ENCODE measurements around the gene PLD1.

The PLD1 gene

GRCh38 chr3:171561596-171562323 is 248.5 kb downstream of the PLD1 start:
- Mint-ChIP-seq H3K36me3 (no peaks in the 10 kb centered on the region), H3K4me1 (ENCODE audit: low read depth) (peaks cover 13% of the 10 kb centered on the region), H3K27ac (peak overlapping the region; percentile 81)

GRCh38 chr3:171559586-171559985 is 250.7 kb downstream of the PLD1 start:
- Mint-ChIP-seq H3K27me3 (no peaks in the 10 kb centered on the region), H3K4me3 (no peak overlapping the region), H3K36me3 (no peaks in the 10 kb centered on the region), H3K9me3 (ENCODE audit: low read depth) (no peaks in the 10 kb centered on the region), H3K27ac (no peak overlapping the region), H3K4me1 (ENCODE audit: low read depth) (peaks cover 14% of the 10 kb centered on the region)

More at GRCh38 chr3:171561596-171562323, 248.5 kb downstream of the PLD1 start:
- peak overlapping the region; percentile 27 for H3K4me3 Mint-ChIP-seq
- H3K27me3 Mint-ChIP-seq, result no peaks in the 10 kb centered on the region
- no peaks in the 10 kb centered on the region for H3K9me3 Mint-ChIP-seq (ENCODE audit: low read depth)

GRCh38 chr3:171558188-171558696 is 252.0 kb downstream of the PLD1 start:
- Mint-ChIP-seq H3K4me1 (ENCODE audit: low read depth) (peaks cover 14% of the 10 kb centered on the region), H3K27ac (no peak overlapping the region), H3K36me3 (no peaks in the 10 kb centered on the region), H3K27me3 (no peaks in the 10 kb centered on the region), H3K4me3 (no peak overlapping the region), H3K9me3 (ENCODE audit: low read depth) (no peaks in the 10 kb centered on the region)

- Mint-ChIP-seq H3K27ac (no peak overlapping the region), H3K4me1 (ENCODE audit: low read depth) (peaks cover 14% of the 10 kb centered on the region), H3K36me3 (no peaks in the 10 kb centered on the region), H3K9me3 (ENCODE audit: low read depth) (no peaks in the 10 kb centered on the region), H3K4me3 (no peak overlapping the region), H3K27me3 (no peaks in the 10 kb centered on the region)
Measured at GRCh38 chr3:171557173-171557572, 253.1 kb downstream of the PLD1 start.

GRCh38 chr3:171556574-171557145 is 253.6 kb downstream of the PLD1 start:
- Mint-ChIP-seq H3K27me3 (no peaks in the 10 kb centered on the region), H3K9me3 (ENCODE audit: low read depth) (no peaks in the 10 kb centered on the region), H3K4me1 (ENCODE audit: low read depth) (peaks cover 9% of the 10 kb centered on the region), H3K36me3 (no peaks in the 10 kb centered on the region), H3K4me3 (no peak overlapping the region), H3K27ac (no peak overlapping the region)

- no peaks in the 10 kb centered on the region for H3K27me3 Mint-ChIP-seq
- no peak overlapping the region for H3K27ac Mint-ChIP-seq
- no peaks in the 10 kb centered on the region for H3K36me3 Mint-ChIP-seq
- H3K4me3 Mint-ChIP-seq, result no peak overlapping the region
- no peaks in the 10 kb centered on the region for H3K9me3 Mint-ChIP-seq (ENCODE audit: low read depth)
- H3K4me1 Mint-ChIP-seq (ENCODE audit: low read depth), result peaks cover 5% of the 10 kb centered on the region
Measured at GRCh38 chr3:171556148-171556547, 254.1 kb downstream of the PLD1 start.

- Mint-ChIP-seq H3K27me3 (no peaks in the 10 kb centered on the region), H3K27ac (no peak overlapping the region), H3K4me1 (ENCODE audit: low read depth) (peaks cover 5% of the 10 kb centered on the region), H3K36me3 (no peaks in the 10 kb centered on the region), H3K9me3 (ENCODE audit: low read depth) (no peaks in the 10 kb centered on the region), H3K4me3 (no peak overlapping the region)
Measured at GRCh38 chr3:171553086-171553485, 257.2 kb downstream of the PLD1 start.

- no peak overlapping the region for H3K4me3 Mint-ChIP-seq
- no peaks in the 10 kb centered on the region for H3K27me3 Mint-ChIP-seq
- peaks cover 2% of the 10 kb centered on the region for H3K4me1 Mint-ChIP-seq (ENCODE audit: low read depth)
- no peaks in the 10 kb centered on the region for H3K9me3 Mint-ChIP-seq (ENCODE audit: low read depth)
- no peaks in the 10 kb centered on the region for H3K36me3 Mint-ChIP-seq
- H3K27ac Mint-ChIP-seq, result no peak overlapping the region
Measured at GRCh38 chr3:171552531-171552930, 257.8 kb downstream of the PLD1 start.

- H3K27ac Mint-ChIP-seq, result no peak overlapping the region
Measured at GRCh38 chr3:171551296-171551695, 259.0 kb downstream of the PLD1 start.

More at GRCh38 chr3:171551296-171551695, 259.0 kb downstream of the PLD1 start:
- Mint-ChIP-seq H3K9me3 (ENCODE audit: low read depth) (no peaks in the 10 kb centered on the region), H3K27me3 (no peaks in the 10 kb centered on the region), H3K4me1 (ENCODE audit: low read depth) (no peaks in the 10 kb centered on the region), H3K4me3 (no peak overlapping the region), H3K36me3 (no peaks in the 10 kb centered on the region)
